Ovary (tissue), 9 donors: Measurements from ENCODE around the gene ROR2. TPM values are rescaled to one million over a fixed set of nuclear protein-coding genes. Genes with fewer than 3 reads are reported as not detected.

ENCODE experiments used
- DNase-seq, 5 donors: peaks; one replicate each; pipeline ENCODE4 v3.0.0-alpha.2; 2019 to 2020
- H3K27ac ChIP-seq, 2 donors: fragments of 200-600 bp; one replicate each; pipeline versions ENCODE4 v1.5.1 to v1.8.0; 2019 to 2022
- H3K27me3 ChIP-seq: fragments of 200-600 bp; one replicate; pipeline ENCODE4 v1.8.0; 2022
- H3K36me3 ChIP-seq: fragments of 200-600 bp; sonication (generic); one replicate; pipeline ENCODE4 v1.5.1; 2019
- H3K4me1 ChIP-seq: one replicate; pipeline ENCODE4 v1.8.1; 2013; ENCODE audit warnings: mild to moderate bottlenecking, moderate library complexity; ENCODE audit not compliant: insufficient read depth
- H3K4me3 ChIP-seq: fragments of 200-600 bp; sonication (generic); one replicate; pipeline ENCODE4 v1.5.1; 2017
- H3K9me3 ChIP-seq, 2 donors: fragments of 200-600 bp in 1 of 2; sonication (generic) in 1 of 2; one replicate each; pipeline versions ENCODE4 v1.5.1 to v1.8.1; 2013 to 2019; ENCODE audit warnings: mild to moderate bottlenecking in 1 of 2, moderate library complexity in 1 of 2
- EP300 ChIP-seq: sonication (generic); formaldehyde crosslinking; IDR thresholded peaks from one replicate; pipeline ENCODE4 v1.6.1; 2017; ENCODE audit warnings: antibody characterized with exemption
- POLR2A ChIP-seq: fragments of 450-650 bp; IDR thresholded peaks from one replicate; pipeline ENCODE4 v1.6.1; 2017; ENCODE audit warnings: antibody characterized with exemption, mild to moderate bottlenecking, moderate library complexity
- WGBS, 3 donors: extraction: QIAGEN DNeasy Blood & Tissue Kit in 1 of 3; methylation state at CpG; one replicate each; pipeline versions ENCODE4 v1.1.5 to v1.1.7; 2013 to 2017; 5-methylcytosine and 5-hydroxymethylcytosine counted together
- intact Hi-C, 4 donors: fragments of 100-400 bp; cut with DNase I; formaldehyde crosslinking; loops; one replicate each; pipeline versions ENCODE4 v1.11.0 to v1.15.1; 2022 to 2023
- polyA plus RNA-seq, 2 donors: library from polyadenylated mRNA; stranded (reverse); fragments of 200-250 nt in 1 of 2; fragments of 350-450 nt in 1 of 2; fragmentation: Illumina TruSeq in 1 of 2; extraction: RNeasy Lipid Tissue Mini Kit (QIAGEN cat#74804) in 1 of 2; gene quantifications; one replicate each; pipeline ENCODE4 v1.2.3, GENCODE V29; 2013 to 2014
- total RNA-seq, 7 donors: library from RNA; depleted of rRNA in 2 of 7; stranded (reverse); fragments of >200 nt in 2 of 7; fragmentation: NEBNext Ultra II Directional in 3 of 7; extraction: Animal tissue kit (Norgen Biotek cat#: 25700) in 3 of 7; gene quantifications; one replicate each; pipeline versions ENCODE4 v1.1.0 to v1.2.4, GENCODE V29; 2016 to 2023
- TF ChIP-seq, protein P1 (sequence below), 3 donors: fragments of 450-650 bp in 2 of 3; fragments of 200-600 bp in 1 of 3; IDR thresholded peaks; one replicate each; pipeline versions ENCODE4 v1.5.1 to v1.8.0; 2016 to 2022; ENCODE audit warnings: antibody characterized with exemption in 3 of 3, mild to moderate bottlenecking in 1 of 3
- donor health status: DM: no; HTN: no; CAD: no; lungs with moderate emphysema.
- donor health status: DM: no; HTN: no; CAD: no.
- donor health status: Bipolar disorder and iron deficiency.
- donor health status: DM: yes; HTN: yes; CAD: no.
- donor health status: DM: no; HTN: no; CAD: no.
- donor health status: DM: yes; HTN: yes; CAD: no.

Gene ROR2
- total and polyA plus RNA-seq, 9 donors = 11.4 to 35.5 (median 27.7) TPM

DNA sequence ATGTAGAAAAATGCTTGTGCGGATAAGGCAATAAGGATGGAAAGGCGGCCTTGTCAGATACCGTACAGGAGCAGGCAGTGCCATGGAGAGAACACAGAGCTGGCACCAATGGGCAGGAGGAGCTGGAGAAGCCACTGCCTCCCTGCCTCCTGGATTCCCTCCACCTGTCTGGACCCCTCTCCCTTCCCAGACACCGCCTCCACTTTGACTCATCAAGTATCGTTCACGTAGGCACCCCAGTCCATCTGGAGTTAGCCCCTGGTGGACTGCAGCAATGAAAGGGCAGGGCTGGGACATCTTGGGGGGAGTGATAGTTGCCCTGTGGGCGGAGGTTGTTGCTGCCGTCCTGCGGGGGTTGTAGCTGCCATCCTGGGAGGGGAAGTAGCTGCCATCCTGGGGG, 232.0 kb downstream of the ROR2 start:
- WGBS, 3 donors = 70 to 80% (median 78%) methylated on average over 9 of the region's 9 CpGs
- TF ChIP-seq POLR2A (no peak), EP300 (no peak)
- TF ChIP-seq, protein P1, sequence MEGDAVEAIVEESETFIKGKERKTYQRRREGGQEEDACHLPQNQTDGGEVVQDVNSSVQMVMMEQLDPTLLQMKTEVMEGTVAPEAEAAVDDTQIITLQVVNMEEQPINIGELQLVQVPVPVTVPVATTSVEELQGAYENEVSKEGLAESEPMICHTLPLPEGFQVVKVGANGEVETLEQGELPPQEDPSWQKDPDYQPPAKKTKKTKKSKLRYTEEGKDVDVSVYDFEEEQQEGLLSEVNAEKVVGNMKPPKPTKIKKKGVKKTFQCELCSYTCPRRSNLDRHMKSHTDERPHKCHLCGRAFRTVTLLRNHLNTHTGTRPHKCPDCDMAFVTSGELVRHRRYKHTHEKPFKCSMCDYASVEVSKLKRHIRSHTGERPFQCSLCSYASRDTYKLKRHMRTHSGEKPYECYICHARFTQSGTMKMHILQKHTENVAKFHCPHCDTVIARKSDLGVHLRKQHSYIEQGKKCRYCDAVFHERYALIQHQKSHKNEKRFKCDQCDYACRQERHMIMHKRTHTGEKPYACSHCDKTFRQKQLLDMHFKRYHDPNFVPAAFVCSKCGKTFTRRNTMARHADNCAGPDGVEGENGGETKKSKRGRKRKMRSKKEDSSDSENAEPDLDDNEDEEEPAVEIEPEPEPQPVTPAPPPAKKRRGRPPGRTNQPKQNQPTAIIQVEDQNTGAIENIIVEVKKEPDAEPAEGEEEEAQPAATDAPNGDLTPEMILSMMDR (IDR thresholded peaks at IDR 0.05) = no peak
- DNase-seq = no peak
- intact Hi-C loops = no loop called here
- Histone ChIP-seq H3K27ac (no peak overlapping the region), H3K27me3 (no peaks in the 10 kb centered on the region), H3K36me3 (no peaks in the 10 kb centered on the region), H3K9me3 (no peaks in the 10 kb centered on the region), H3K4me3 (no peak overlapping the region), H3K4me1 (peaks cover 2% of the 10 kb centered on the region)

DNA sequence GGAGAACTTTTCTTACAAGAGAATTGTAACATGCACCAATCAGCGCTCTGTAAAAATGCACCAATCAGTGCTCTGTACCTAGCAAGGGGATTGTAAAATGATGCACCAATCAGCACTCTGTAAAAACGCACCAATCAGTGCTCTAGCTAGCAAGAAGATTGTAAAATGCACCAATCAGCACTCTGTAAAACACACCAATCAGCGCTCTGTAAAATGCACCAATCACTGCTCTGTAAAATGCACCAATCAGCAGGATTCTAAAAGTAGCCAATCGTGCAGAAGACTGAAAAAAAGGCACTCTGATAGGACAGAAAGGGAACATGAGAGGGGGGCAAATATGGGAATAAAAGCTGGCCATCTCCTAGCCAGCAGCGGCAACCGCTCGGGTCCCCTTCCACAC, 233.2 kb downstream of the ROR2 start:
- H3K9me3 ChIP-seq = no peaks in the 10 kb centered on the region
- H3K36me3 ChIP-seq = no peaks in the 10 kb centered on the region
- H3K27ac ChIP-seq = no peak overlapping the region
- intact Hi-C loops = no loop called here
- 93 to 95% (median 93%) methylated on average over 7 of the region's 7 CpGs for WGBS, 3 donors
- peaks cover 2% of the 10 kb centered on the region for H3K4me1 ChIP-seq
- no peak for TF ChIP-seq POLR2A
- TF ChIP-seq, protein P1 (IDR thresholded peaks at IDR 0.05) = no peak
- TF ChIP-seq EP300 = no peak
- H3K4me3 ChIP-seq = no peak overlapping the region
- H3K27me3 ChIP-seq = no peaks in the 10 kb centered on the region
- no peak for DNase-seq

DNA sequence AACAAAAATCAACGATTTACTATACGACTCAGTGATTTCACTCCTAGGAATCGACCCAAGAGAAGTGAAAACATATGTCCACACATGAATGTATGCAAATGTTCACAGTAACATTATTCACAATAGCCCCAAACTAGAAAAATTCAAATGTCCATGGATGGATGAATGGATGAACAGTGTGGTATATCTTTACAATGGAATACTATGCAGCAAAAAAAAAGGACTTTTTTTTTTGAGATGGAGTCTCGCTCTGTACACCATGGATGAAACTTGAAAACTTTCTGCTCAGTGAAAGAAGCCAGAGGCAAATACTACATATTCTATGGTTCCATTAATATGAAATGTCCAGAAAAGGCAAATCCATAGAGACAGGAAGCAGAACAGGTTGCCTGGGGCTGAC, 233.8 kb downstream of the ROR2 start:
- WGBS, 3 donors = 97 to 98% (median 97%) methylated on average over 4 of the region's 4 CpGs
- Histone ChIP-seq H3K9me3 (no peaks in the 10 kb centered on the region), H3K4me1 (peaks cover 2% of the 10 kb centered on the region), H3K4me3 (no peak overlapping the region), H3K36me3 (no peaks in the 10 kb centered on the region), H3K27ac (no peak overlapping the region), H3K27me3 (no peaks in the 10 kb centered on the region)
- no peak for TF ChIP-seq EP300
- TF ChIP-seq, protein P1 (IDR thresholded peaks at IDR 0.05) = no peak
- TF ChIP-seq POLR2A = no peak
- intact Hi-C loops = no loop called here
- DNase-seq = no peak

DNA sequence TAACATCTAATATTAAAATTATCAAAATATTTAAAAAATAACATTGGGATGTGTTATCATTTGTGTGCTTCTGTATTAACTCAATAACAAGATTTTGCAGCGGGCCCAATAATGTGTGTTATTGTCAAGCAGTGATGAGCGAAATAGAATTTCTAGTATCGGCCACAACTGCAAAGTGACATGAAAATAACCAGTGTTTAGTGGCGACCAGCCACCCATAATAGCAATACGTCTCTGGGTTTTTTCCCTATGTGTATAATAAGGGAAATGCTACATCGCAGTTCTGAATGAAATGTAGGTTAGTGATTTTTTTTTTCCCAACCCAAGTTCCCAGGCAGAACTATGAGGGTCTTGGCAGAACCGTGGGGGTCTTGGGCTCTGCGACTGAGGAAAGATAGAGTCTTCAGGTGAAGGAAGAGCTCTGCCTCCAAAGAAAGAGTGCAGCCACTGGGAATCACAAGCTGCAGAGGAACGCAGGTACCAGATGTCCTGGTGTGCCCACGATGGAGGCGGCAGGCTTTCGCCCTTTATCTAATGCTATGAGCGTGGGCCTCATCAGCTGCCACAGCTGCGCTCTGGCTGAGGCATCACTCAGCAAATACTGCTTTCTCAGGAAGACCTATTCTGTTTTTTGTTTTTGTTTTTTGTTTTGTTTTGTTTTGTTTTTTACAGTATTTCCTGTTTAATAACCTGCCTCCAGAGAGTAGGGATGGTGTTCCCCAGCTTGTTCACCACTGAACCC, 235.0 kb downstream of the ROR2 start:
- H3K4me1 ChIP-seq = peaks cover 2% of the 10 kb centered on the region
- H3K36me3 ChIP-seq = no peaks in the 10 kb centered on the region
- H3K4me3 ChIP-seq = peak overlapping the region; percentile 41
- peak overlapping the region in 1 of 2 donors; percentile 59 for H3K27ac ChIP-seq
- H3K9me3 ChIP-seq = no peaks in the 10 kb centered on the region
- WGBS, 3 donors = 41 to 52% (median 51%) methylated on average over 14 of the region's 14 CpGs
- intact Hi-C loops = no loop called here
- no peaks in the 10 kb centered on the region for H3K27me3 ChIP-seq
- no peak for DNase-seq
- TF ChIP-seq, protein P1 (IDR thresholded peaks at IDR 0.05) = no peak
- no peak for TF ChIP-seq EP300
- TF ChIP-seq POLR2A = no peak
